Brain microvascular endothelial cell (primary cell): ENCODE data around the gene SH2D7.

Source experiments
- DNase-seq: peaks from one replicate; pipeline ENCODE4 v3.0.0-alpha.2; 2020
- H3K27ac ChIP-seq: fragments of 250-450 bp; sonication (Bioruptor Pico); 2 replicates; pipeline ENCODE4 v1.5.1; 2020; ENCODE audit warnings: mild to moderate bottlenecking, moderate library complexity
- H3K27me3 ChIP-seq: fragments of 250-450 bp; sonication (Bioruptor Pico); replicated peaks from 2 replicates; pipeline ENCODE4 v1.5.1; 2020; ENCODE audit warnings: mild to moderate bottlenecking
- H3K36me3 ChIP-seq: fragments of 250-450 bp; sonication (Bioruptor Pico); replicated peaks from 2 replicates; pipeline ENCODE4 v1.5.1; 2020; ENCODE audit warnings: mild to moderate bottlenecking
- H3K4me3 ChIP-seq: 2 replicates; pipeline ENCODE4 v1.5.1; 2011; ENCODE audit warnings: low read depth, mild to moderate bottlenecking, control low read depth, low read length, moderate library complexity
- in situ Hi-C: cut with HindIII; loops from 2 replicates; pipeline ENCODE4 v1.10.0; 2017; ENCODE audit warnings: low sequenced_read_pairs, low pct_ligation_motif_present
- TF ChIP-seq, protein P1 (sequence below): IDR thresholded peaks from 2 replicates; pipeline ENCODE4 v1.5.1; 2011; ENCODE audit warnings: low read depth, mild to moderate bottlenecking, moderate library complexity, low read length, control low read depth, inconsistent platforms; ENCODE audit errors: missing control alignments

Gene SH2D7

GRCh38 chr15:78130466-78131294 is 38.3 kb downstream of the SH2D7 start:
- no peak for DNase-seq
- no peak overlapping the region for H3K27ac ChIP-seq
- H3K4me3 ChIP-seq = peak overlapping the region; percentile 68
- TF ChIP-seq, protein P1, sequence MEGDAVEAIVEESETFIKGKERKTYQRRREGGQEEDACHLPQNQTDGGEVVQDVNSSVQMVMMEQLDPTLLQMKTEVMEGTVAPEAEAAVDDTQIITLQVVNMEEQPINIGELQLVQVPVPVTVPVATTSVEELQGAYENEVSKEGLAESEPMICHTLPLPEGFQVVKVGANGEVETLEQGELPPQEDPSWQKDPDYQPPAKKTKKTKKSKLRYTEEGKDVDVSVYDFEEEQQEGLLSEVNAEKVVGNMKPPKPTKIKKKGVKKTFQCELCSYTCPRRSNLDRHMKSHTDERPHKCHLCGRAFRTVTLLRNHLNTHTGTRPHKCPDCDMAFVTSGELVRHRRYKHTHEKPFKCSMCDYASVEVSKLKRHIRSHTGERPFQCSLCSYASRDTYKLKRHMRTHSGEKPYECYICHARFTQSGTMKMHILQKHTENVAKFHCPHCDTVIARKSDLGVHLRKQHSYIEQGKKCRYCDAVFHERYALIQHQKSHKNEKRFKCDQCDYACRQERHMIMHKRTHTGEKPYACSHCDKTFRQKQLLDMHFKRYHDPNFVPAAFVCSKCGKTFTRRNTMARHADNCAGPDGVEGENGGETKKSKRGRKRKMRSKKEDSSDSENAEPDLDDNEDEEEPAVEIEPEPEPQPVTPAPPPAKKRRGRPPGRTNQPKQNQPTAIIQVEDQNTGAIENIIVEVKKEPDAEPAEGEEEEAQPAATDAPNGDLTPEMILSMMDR = no peak
- no peaks in the 10 kb centered on the region for H3K36me3 ChIP-seq
- in situ Hi-C loops = no loop called here
- H3K27me3 ChIP-seq = no peaks in the 10 kb centered on the region

DNA sequence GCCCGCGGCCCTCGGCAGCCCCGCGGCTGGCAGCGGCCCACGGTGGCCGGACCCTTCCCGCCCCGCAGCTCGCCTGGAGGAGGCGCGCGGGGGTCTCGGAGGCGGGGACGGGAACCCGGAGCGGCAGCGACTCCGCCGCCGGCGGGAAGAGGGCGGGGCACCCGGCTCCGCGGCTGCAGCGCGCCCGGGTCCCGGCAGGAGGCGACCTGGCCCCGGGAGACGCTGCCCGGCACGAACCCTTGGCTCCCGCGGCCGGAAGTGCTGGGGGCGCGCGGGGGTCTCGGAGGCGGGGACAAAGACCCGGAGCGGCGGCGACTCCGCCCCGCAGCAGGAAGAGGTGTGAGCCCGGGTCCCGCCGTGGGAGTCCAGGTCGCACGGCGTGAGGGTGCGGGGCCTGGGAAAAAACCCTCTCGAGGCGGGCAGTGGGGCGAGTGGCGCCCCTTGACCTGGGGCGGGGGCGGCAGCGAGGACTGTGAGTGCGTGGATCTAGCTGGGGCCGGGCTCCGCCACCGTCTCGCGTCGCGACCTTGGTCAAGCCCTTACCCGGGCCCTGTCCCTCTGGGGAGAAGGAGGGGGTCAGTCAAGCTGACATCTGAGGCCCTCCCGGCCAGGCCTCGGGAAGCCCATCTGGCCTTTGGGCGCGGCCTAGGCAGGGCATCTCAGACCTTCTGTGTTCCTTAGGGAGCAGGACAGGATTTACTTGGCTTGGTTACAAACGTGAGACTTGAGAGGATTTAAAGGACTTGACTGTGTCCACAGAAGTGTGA is 39.1 kb downstream of the SH2D7 start, which contains the start of gene CIB2:
Gene CIB2 (minus strand): TSS at position 151 of the 767 bp plus-strand sequence. CDS start 230 bp downstream, outside the sequence.
- H3K36me3 ChIP-seq = no peaks in the 10 kb centered on the region
- TF ChIP-seq, protein P1 = peak; percentile 34
- H3K27ac ChIP-seq = no peak within 1 kb of the TSS
- H3K4me3 ChIP-seq = peak within 1 kb of the TSS; percentile 68
- peak; percentile 13 for DNase-seq
- no peaks in the 10 kb centered on the region for H3K27me3 ChIP-seq
- in situ Hi-C loops = no loop called here

GRCh38 chr15:78133801-78134200 is 41.4 kb downstream of the SH2D7 start:
- Histone ChIP-seq H3K27me3 (no peaks in the 10 kb centered on the region), H3K36me3 (no peaks in the 10 kb centered on the region), H3K27ac (no peak overlapping the region), H3K4me3 (no peak overlapping the region)
- in situ Hi-C loops = no loop called here
- no peak for DNase-seq
- TF ChIP-seq, protein P1 = no peak

- Histone ChIP-seq H3K27ac (no peak overlapping the region), H3K36me3 (no peaks in the 10 kb centered on the region), H3K27me3 (no peaks in the 10 kb centered on the region), H3K4me3 (no peak overlapping the region)
- no peak for DNase-seq
- in situ Hi-C loops = no loop called here
- TF ChIP-seq, protein P1 = no peak
Measured at GRCh38 chr15:78139578-78139977, 47.2 kb downstream of the SH2D7 start.

DNA sequence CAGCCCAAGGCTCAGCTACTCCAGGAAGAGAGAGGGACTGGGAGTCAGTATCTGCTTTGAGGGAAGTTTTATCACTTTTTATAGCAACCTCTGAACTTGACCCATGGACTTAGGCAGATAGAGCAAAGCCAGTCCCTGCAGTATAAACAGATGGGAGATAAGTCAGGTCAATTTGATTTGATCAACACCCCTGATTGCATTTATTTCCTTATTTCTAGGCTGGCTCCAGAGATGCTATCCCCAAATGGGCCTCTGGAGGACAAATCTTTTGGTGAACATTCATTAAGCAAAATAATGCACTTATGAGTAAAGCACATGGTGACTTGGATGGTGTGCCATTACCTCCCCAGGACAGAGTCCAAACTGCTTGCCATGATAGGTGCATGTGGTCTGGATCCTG is 47.9 kb downstream of the SH2D7 start:
- in situ Hi-C loops = no loop called here

More for the DNA sequence above, 47.9 kb downstream of the SH2D7 start:
- no peaks in the 10 kb centered on the region for H3K36me3 ChIP-seq
- no peaks in the 10 kb centered on the region for H3K27me3 ChIP-seq
- DNase-seq = no peak
- TF ChIP-seq, protein P1 = no peak
- no peak overlapping the region for H3K27ac ChIP-seq
- H3K4me3 ChIP-seq = no peak overlapping the region
